ENCODE results near the gene TAF15.

Gene TAF15

GRCh38 chr17:35892091-35893035 lies 83.1 kb downstream of the TAF15 start:
- TF ChIP-seq CTCF (conservative IDR thresholded peaks at IDR 0.05; ENCODE audit: low read length): no peak
- no peak for DNase-seq (ENCODE audit: low read depth)

GRCh38 chr17:35893751-35894150 lies 84.5 kb downstream of the TAF15 start:
- no peak for DNase-seq (ENCODE audit: low read depth)
- TF ChIP-seq CTCF (conservative IDR thresholded peaks at IDR 0.05; ENCODE audit: low read length): no peak
- no peak overlapping the region for H3K4me3 ChIP-seq (ENCODE audit: low read length)

More at GRCh38 chr17:35892091-35893035, 83.1 kb downstream of the TAF15 start:
- H3K4me3 ChIP-seq (ENCODE audit: low read length): no peak overlapping the region

GRCh38 chr17:35894206-35894605 lies 84.9 kb downstream of the TAF15 start:
- H3K4me3 ChIP-seq (ENCODE audit: low read length): no peak overlapping the region
- DNase-seq (ENCODE audit: low read depth): no peak
- TF ChIP-seq CTCF (conservative IDR thresholded peaks at IDR 0.05; ENCODE audit: low read length): no peak

- DNase-seq (ENCODE audit: low read depth): no peak
- no peak for TF ChIP-seq CTCF (conservative IDR thresholded peaks at IDR 0.05; ENCODE audit: low read length)
- no peak overlapping the region for H3K4me3 ChIP-seq (ENCODE audit: low read length)
These were observed 86.6 kb downstream of the TAF15 start for GRCh38 chr17:35895636-35896587.
